Parietal lobe (tissue), 2 donors: ENCODE measurements around the gene DUSP19. TPM values are rescaled to one million over a fixed set of nuclear protein-coding genes. Genes with fewer than 3 reads are reported as not detected.

Experiments
- small RNA-seq: library from RNA; depleted of rRNA; stranded (forward); fragments of <200 nt; gene quantifications from one replicate; pipeline ENCODE3, GENCODE V24; 2014; ENCODE audit warnings: low replicate concordance
- total RNA-seq: library from RNA; depleted of rRNA; stranded (reverse); fragments of >200 nt; gene quantifications from one replicate; pipeline ENCODE4 v1.2.3, GENCODE V29; 2014

DUSP19 gene, protein sequence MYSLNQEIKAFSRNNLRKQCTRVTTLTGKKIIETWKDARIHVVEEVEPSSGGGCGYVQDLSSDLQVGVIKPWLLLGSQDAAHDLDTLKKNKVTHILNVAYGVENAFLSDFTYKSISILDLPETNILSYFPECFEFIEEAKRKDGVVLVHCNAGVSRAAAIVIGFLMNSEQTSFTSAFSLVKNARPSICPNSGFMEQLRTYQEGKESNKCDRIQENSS
- total RNA-seq: 9.7 TPM

DNA sequence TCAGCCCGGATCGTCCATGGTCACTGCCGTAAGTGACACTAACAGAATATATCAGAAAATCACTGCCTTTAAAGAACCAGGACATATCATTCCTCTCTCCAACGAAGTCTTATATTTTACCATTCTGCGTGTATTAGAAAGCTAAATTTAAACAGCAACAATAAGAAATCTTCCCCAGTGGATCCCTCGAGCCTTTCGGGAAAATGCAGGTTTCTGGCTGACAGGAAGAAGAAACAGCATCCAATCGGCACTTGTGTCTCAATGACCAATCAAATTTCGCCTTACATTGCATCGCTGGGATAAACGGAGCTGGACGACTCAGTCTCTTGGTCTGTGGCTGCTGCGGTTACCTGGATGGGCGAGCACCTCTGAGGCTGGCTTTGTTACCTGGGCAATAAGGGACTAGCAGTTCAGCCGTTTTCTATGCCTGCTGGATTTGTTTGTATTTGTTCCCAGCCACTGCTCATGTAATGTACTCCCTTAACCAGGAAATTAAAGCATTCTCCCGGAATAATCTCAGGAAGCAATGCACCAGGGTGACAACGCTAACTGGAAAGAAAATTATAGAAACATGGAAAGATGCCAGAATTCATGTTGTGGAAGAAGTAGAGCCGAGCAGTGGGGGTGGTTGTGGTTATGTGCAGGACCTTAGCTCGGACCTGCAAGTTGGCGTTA, at the start of gene DUSP19:
DUSP19 (plus strand) TSS at position 284 of the 675 bp plus-strand sequence; CDS start at position 471, 187 bp downstream.

DNA sequence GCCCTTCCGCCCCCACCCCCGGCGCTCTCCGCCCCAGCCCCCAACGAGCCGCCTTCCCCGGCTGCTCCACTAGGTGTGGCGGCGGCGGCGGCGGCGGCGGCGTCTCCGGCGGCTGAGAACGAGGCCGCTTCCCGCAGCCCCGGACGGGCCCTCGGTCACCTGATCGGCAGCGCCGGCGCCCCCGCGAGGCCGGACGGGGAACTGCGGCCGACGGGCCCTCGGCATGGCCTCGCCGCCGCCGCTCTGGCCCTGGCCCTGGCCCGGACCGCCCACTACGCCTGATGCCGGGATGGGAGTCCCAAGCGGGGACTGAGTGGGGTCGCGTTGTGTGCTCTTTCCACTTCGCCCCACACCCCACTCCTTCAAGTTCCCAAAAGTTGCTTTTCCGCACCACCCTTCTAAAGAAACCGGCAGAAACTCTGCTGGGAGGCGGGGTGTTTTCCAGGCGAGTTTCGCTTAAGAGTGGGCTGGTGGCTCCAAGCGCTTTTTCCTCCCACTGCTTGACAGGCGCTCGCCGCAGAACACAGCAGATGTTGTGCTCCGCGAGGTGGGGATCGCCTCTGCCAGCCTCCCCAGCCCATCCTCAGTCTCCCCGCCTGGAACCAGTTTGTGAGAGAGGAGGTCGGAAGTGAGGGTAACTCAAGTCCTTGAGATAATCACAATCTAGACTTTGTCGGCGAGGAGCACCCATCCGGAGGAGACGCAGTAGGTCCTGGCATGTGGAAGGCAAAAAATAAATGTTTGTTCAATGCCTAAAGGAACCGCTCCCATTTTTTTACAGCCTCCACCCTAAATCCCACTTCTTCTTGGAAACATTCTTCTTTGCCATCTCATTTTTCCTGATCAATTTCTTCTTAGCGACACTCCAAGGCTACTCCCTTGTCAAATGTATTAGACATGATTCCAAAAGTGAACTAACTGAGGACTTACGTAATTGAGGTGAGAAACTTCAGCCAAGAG, 39.9 kb upstream of the DUSP19 start, which contains the start of gene NCKAP1:
NCKAP1 (minus strand) TSS at position 117 of the 960 bp plus-strand sequence. CDS start 358 bp downstream, outside the sequence.

DNA sequence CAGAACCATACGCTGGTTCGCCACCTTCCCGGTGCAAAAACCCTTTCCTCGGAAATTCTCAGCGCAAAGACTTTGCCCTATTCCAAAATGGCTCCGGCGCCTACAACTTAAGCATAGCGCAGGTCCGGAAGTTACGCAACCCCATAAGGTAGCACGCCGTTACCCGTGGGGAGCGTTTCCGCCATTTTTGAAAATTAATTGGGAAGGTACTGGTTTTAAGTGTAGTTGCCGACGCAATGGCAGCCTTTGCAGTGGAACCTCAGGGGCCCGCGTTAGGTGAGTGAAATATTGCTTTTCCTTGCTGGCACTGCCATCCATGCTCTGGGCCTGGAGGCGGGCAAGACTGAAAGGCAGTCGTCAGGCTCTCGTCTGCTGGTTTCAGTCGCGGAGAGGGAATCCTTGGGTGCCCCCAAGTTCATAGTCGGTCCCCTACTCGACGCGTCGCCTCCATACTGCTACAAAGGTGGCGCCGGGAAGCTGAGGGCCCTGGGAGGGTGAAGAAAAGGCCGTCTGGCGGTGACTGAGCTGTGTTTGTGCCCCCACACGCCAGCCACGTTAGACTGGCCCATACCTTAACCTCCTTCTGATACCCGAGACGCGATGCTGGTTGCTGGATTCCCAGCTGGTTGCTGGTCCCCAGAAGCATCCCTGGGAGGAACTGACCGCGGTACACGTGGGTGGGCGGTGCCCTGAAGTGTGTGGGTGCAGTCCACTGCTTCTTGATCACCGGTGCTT, 45.8 kb downstream of the DUSP19 start, which contains the start of gene NUP35:
NUP35 (plus strand) TSS at position 222 of the 735 bp plus-strand sequence; CDS start at position 237, 15 bp downstream.

Small RNAs within 50 kb of the gene (small RNA-seq; reads per million reads assigned to genes)
- not detected for gene RF00599

Other genes with a start within 250 kb of the DUSP19 start
- 14.1 TPM for gene FRZB, start 212.1 kb upstream of the DUSP19 start, total RNA-seq
- 259 TPM for gene NCKAP1, start 40.3 kb upstream of the DUSP19 start, total RNA-seq
- 62.9 TPM for gene NUP35, start 45.7 kb downstream of the DUSP19 start, total RNA-seq